ENCODE results near the gene WASF1.

DNA sequence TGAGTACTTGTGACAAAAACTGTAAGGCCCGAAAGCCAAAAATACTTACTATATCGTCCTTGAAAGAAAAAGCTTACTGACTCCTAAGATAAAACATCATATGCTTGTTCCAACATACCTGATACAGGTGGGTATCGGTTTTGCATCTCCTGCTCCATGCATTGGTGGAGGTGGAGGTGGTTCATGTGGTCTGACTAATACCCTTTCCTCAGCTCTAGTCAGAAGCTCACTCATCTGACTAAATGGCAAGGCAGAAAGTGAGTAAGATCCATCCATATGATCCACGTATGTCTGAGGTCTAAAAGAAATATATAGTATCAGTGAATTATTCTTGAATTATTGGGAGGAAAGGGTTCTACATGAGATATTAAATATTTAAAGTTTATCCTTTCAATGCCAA is 76.2 kb downstream of the WASF1 start:
- TF ChIP-seq, protein P1, sequence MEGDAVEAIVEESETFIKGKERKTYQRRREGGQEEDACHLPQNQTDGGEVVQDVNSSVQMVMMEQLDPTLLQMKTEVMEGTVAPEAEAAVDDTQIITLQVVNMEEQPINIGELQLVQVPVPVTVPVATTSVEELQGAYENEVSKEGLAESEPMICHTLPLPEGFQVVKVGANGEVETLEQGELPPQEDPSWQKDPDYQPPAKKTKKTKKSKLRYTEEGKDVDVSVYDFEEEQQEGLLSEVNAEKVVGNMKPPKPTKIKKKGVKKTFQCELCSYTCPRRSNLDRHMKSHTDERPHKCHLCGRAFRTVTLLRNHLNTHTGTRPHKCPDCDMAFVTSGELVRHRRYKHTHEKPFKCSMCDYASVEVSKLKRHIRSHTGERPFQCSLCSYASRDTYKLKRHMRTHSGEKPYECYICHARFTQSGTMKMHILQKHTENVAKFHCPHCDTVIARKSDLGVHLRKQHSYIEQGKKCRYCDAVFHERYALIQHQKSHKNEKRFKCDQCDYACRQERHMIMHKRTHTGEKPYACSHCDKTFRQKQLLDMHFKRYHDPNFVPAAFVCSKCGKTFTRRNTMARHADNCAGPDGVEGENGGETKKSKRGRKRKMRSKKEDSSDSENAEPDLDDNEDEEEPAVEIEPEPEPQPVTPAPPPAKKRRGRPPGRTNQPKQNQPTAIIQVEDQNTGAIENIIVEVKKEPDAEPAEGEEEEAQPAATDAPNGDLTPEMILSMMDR (conservative IDR thresholded peaks at IDR 0.05 in 1 of 2, IDR thresholded peaks at IDR 0.05 in 1 of 2; ENCODE audit: extremely low read depth in 1 of 2, insufficient read depth in 1 of 2, low read depth in 1 of 2, low read length in 2 of 2), result no peak
- TF ChIP-seq EZH2 (IDR thresholded peaks at IDR 0.05; ENCODE audit: borderline replicate concordance, low read length), result no peak

Measured in mammary epithelial cell (primary cell).